CD14-positive monocyte (primary cell): ENCODE data around the gene LRRC7. TPM values are rescaled to one million over a fixed set of nuclear protein-coding genes. Genes with fewer than 3 reads are reported as not detected.

Experiments
- DNase-seq, 3 donors: peaks; one replicate each; pipeline ENCODE4 v3.0.0-alpha.2; 2011 to 2022
- H2AFZ ChIP-seq: 2 replicates; pipeline ENCODE4 v1.6.0; 2012; ENCODE audit warnings: mild to moderate bottlenecking, low read depth, low read length, inconsistent platforms; ENCODE audit not compliant: insufficient read depth, poor library complexity, severe bottlenecking
- H3K27ac ChIP-seq, 2 donors: 1 replicate in 1 of 2; 2 replicates in 1 of 2; pipeline ENCODE4 v1.5.1; 2012 to 2013; ENCODE audit warnings: low read length in 2 of 2, control low read depth in 1 of 2, inconsistent platforms in 1 of 2, low read depth in 1 of 2, mild to moderate bottlenecking in 1 of 2
- H3K27me3 ChIP-seq, 2 donors: one replicate each; pipeline versions ENCODE4 v1.6.0 to v1.6.1; 2011 to 2013; ENCODE audit warnings: low read length in 2 of 2; ENCODE audit not compliant: control insufficient read depth in 2 of 2, insufficient read depth in 2 of 2
- H3K36me3 ChIP-seq, 2 donors: replicated peaks in 1 of 2; 1 replicate in 1 of 2; 2 replicates in 1 of 2; pipeline versions ENCODE4 v1.5.1 to v1.6.1; 2012 to 2013; ENCODE audit warnings: low read length in 2 of 2, control low read depth in 1 of 2, inconsistent platforms in 1 of 2, mild to moderate bottlenecking in 1 of 2; ENCODE audit not compliant: insufficient read depth in 2 of 2, control insufficient read depth in 1 of 2
- H3K4me1 ChIP-seq, 2 donors: 1 replicate in 1 of 2; 2 replicates in 1 of 2; pipeline versions ENCODE4 v1.5.1 to v1.6.1; 2012 to 2013; ENCODE audit warnings: low read length in 2 of 2, control low read depth in 1 of 2, inconsistent platforms in 1 of 2, mild to moderate bottlenecking in 1 of 2, moderate library complexity in 1 of 2; ENCODE audit not compliant: insufficient read depth in 2 of 2, control insufficient read depth in 1 of 2
- H3K4me2 ChIP-seq: replicated peaks from 2 replicates; pipeline ENCODE3; 2012; ENCODE audit warnings: low read length, moderate library complexity, mild to moderate bottlenecking; ENCODE audit not compliant: poor library complexity, severe bottlenecking; ENCODE audit errors: extremely low read depth
- H3K4me3 ChIP-seq, 3 experiments: fragments of 200-600 bp in 1 of 3; sonication (generic) in 1 of 3; replicated peaks in 1 of 3; 1 replicate in 2 of 3; 2 replicates in 1 of 3; pipeline ENCODE4 v1.5.1; 2011 to 2013; ENCODE audit warnings: low read length in 3 of 3, mild to moderate bottlenecking in 3 of 3, control low read depth in 2 of 3, low read depth in 2 of 3, inconsistent platforms in 1 of 3, moderate library complexity in 1 of 3
- H3K79me2 ChIP-seq: 2 replicates; pipeline ENCODE4 v1.6.0; 2012; ENCODE audit warnings: mild to moderate bottlenecking, control low read depth, inconsistent platforms, low read length, moderate library complexity; ENCODE audit not compliant: insufficient read depth
- H3K9ac ChIP-seq: 2 replicates; pipeline ENCODE4 v1.6.0; 2017; ENCODE audit warnings: low read length, mild to moderate bottlenecking; ENCODE audit not compliant: insufficient read depth, poor library complexity, severe bottlenecking
- H3K9me3 ChIP-seq, 2 donors: replicated peaks in 1 of 2; 1 replicate in 1 of 2; 2 replicates in 1 of 2; pipeline versions ENCODE4 v1.5.1 to v1.6.1; 2012 to 2013; ENCODE audit warnings: low read length in 2 of 2, control low read depth in 1 of 2; ENCODE audit not compliant: control insufficient read depth in 1 of 2, insufficient read depth in 1 of 2
- H4K20me1 ChIP-seq: 2 replicates; pipeline ENCODE4 v1.6.0; 2012; ENCODE audit warnings: mild to moderate bottlenecking, low read length, control low read depth, moderate library complexity; ENCODE audit not compliant: insufficient read depth
- H3K27ac Mint-ChIP-seq, 7 donors: one replicate each; pipeline ENCODE4 v1.8.0; 2020; ENCODE audit warnings: mild to moderate bottlenecking in 7 of 7, mixed read lengths in 7 of 7, moderate library complexity in 6 of 7, inconsistent platforms in 2 of 7
- H3K27me3 Mint-ChIP-seq, 3 donors: one replicate each; pipeline ENCODE4 v1.8.0; 2021 to 2022; ENCODE audit warnings: low read depth in 3 of 3, mild to moderate bottlenecking in 3 of 3, mixed read lengths in 3 of 3, moderate library complexity in 3 of 3, inconsistent platforms in 1 of 3
- H3K36me3 Mint-ChIP-seq, 2 donors: one replicate each; pipeline ENCODE4 v1.8.0; 2020; ENCODE audit warnings: mixed read lengths in 2 of 2, inconsistent platforms in 1 of 2, mild to moderate bottlenecking in 1 of 2
- H3K4me1 Mint-ChIP-seq: one replicate; pipeline ENCODE4 v1.8.0; 2020; ENCODE audit warnings: mild to moderate bottlenecking, mixed read lengths
- H3K4me3 Mint-ChIP-seq, 2 donors: one replicate each; pipeline ENCODE4 v1.8.0; 2020; ENCODE audit warnings: mild to moderate bottlenecking in 2 of 2, mixed read lengths in 2 of 2, moderate library complexity in 1 of 2
- H3K9me3 Mint-ChIP-seq, 7 donors: one replicate each; pipeline ENCODE4 v1.8.0; 2020 to 2022; ENCODE audit warnings: mixed read lengths in 7 of 7, mild to moderate bottlenecking in 6 of 7, moderate library complexity in 6 of 7, inconsistent platforms in 2 of 7
- CTCF ChIP-seq: fragments of 200-600 bp; IDR thresholded peaks from one replicate; pipeline ENCODE4 v1.8.0; 2022; ENCODE audit warnings: antibody characterized with exemption, mild to moderate bottlenecking
- WGBS: methylation state at CpG from one replicate; pipeline ENCODE4 v1.1.5; 2013; ENCODE audit warnings: missing lambda C conversion rate; ENCODE audit not compliant: insufficient coverage; 5-methylcytosine and 5-hydroxymethylcytosine counted together
- intact Hi-C, 2 donors: fragments of 100-400 bp; cut with micrococcal nuclease; formaldehyde crosslinking; loops; one replicate each; pipeline versions ENCODE4 v1.15.0 to v1.15.1; 2023
- polyA plus RNA-seq, 3 donors: library from polyadenylated mRNA; depleted of rRNA in 1 of 3; unstranded in 2 of 3; stranded (reverse) in 1 of 3; fragments of 300-500 nt in 2 of 3; fragments of >200 nt in 1 of 3; fragmentation: Illumina TruSeq in 2 of 3; gene quantifications; 1 replicate in 2 of 3; 2 replicates in 1 of 3; pipeline ENCODE4 v1.2.3, GENCODE V29; 2012 to 2021

LRRC7 gene
- polyA plus RNA-seq, 3 donors: not detected

DNA sequence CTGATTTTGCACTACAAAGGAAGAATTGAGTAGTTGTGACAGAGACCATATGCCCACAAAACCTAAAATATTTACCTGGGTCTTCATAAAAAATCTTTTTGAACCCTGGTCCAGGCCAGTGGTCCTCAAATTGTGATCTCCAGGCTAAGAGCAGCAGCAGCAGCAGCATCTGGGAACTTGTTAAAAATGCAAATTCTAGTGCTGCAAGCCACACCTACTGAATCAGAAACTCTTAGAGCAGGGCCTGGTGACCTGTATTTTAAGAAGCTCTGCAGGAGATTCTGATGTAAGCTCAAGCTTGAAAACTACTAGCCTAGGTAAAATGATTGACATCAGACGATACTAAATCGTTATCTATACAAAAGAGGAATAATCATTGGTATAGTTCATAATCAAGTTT, 112.2 kb downstream of the LRRC7 start:
- H3K4me1 Mint-ChIP-seq: no peaks in the 10 kb centered on the region
- no peak for TF ChIP-seq CTCF
- H3K9me3 ChIP-seq: no peaks in the 10 kb centered on the region
- H3K27ac Mint-ChIP-seq: no peak overlapping the region
- H3K27me3 Mint-ChIP-seq: no peaks in the 10 kb centered on the region
- no peak for DNase-seq
- H3K27me3 ChIP-seq: no peaks in the 10 kb centered on the region
- H3K79me2 ChIP-seq: no peaks in the 10 kb centered on the region
- peaks cover 0 to 6% (median 0%) of the 10 kb centered on the region in 7 donors for H3K9me3 Mint-ChIP-seq
- no peaks in the 10 kb centered on the region for H3K4me1 ChIP-seq
- no peaks in the 10 kb centered on the region for H3K36me3 Mint-ChIP-seq
- no peaks in the 10 kb centered on the region for H3K36me3 ChIP-seq
- H3K4me2 ChIP-seq: no peak overlapping the region
- H3K9ac ChIP-seq: no peak overlapping the region
- H3K27ac ChIP-seq: no peak overlapping the region
- no peak overlapping the region for H3K4me3 Mint-ChIP-seq
- intact Hi-C loops: no loop called here
- WGBS: no CpG with 5 or more reads among the region's 2 CpGs
- no peak overlapping the region for H3K4me3 ChIP-seq
- H4K20me1 ChIP-seq: no peaks in the 10 kb centered on the region
- no peak overlapping the region for H2AFZ ChIP-seq

GRCh38 chr1:69686367-69686984, 118.8 kb downstream of the LRRC7 start:
- no CpG with 5 or more reads among the region's 1 CpG for WGBS
- intact Hi-C loops: no loop called here
- Histone ChIP-seq H4K20me1 (no peaks in the 10 kb centered on the region), H3K9ac (no peak overlapping the region), H3K4me1 (peaks cover 26 to 34% of the 10 kb centered on the region in 2 donors), H3K27me3 (no peaks in the 10 kb centered on the region), H3K79me2 (no peaks in the 10 kb centered on the region), H2AFZ (no peak overlapping the region), H3K27ac (no peak overlapping the region), H3K4me3 (no peak overlapping the region), H3K36me3 (no peaks in the 10 kb centered on the region), H3K9me3 (peaks cover 0 to 4% of the 10 kb centered on the region in 2 donors), H3K4me2 (no peak overlapping the region)
- Mint-ChIP-seq H3K27me3 (peaks cover 0 to 2% (median 0%) of the 10 kb centered on the region in 3 donors), H3K4me1 (peaks cover 29% of the 10 kb centered on the region), H3K27ac (no peak overlapping the region), H3K4me3 (no peak overlapping the region), H3K9me3 (peaks cover 0 to 9% (median 4%) of the 10 kb centered on the region in 7 donors), H3K36me3 (no peaks in the 10 kb centered on the region)
- no peak for DNase-seq
- TF ChIP-seq CTCF: no peak
